ENCODE results near the gene HGFAC.

The HGFAC gene

DNA sequence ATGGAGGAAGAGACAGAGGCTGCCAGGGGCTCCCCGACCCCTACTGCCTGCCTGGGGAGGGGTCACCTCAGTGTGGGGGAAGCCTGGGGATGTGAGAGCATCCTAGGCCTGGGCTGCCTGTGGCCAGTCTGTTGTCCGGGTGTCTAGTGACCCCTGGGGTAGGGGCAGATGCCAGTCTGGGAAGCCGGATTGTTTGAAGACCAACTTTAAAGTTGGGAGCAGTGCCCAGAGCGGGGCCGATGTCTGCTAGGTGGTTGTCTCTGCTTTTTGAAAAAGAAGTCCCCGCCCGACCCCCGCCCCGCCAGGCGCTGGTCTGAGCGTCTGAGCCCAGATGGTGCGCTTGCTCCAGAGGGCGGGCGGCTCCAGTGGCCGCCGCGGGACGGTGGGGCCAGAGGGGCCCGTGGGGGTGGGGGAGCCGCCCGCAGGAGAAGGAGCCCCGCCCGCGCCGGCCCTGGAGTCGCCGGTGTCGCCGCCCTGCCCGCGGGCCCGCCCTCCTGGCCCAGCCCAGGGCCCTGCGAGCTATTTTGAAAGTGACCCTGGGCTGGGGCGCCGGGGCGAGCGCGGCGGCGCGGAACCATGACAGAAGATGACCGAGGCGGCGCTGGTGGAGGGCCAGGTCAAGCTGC, 21.1 kb downstream of the HGFAC start, which contains the start of gene DOK7:
TSS of gene DOK7 (plus strand) at position 517 of the 626 bp plus-strand sequence. CDS start at position 587, 70 bp downstream.
- DNase-seq (ENCODE audit: low spot score), result peak; percentile 56

GRCh38 chr4:3463556-3464348, 22.0 kb downstream of the HGFAC start:
- DNase-seq (ENCODE audit: low spot score), result no peak

DNA sequence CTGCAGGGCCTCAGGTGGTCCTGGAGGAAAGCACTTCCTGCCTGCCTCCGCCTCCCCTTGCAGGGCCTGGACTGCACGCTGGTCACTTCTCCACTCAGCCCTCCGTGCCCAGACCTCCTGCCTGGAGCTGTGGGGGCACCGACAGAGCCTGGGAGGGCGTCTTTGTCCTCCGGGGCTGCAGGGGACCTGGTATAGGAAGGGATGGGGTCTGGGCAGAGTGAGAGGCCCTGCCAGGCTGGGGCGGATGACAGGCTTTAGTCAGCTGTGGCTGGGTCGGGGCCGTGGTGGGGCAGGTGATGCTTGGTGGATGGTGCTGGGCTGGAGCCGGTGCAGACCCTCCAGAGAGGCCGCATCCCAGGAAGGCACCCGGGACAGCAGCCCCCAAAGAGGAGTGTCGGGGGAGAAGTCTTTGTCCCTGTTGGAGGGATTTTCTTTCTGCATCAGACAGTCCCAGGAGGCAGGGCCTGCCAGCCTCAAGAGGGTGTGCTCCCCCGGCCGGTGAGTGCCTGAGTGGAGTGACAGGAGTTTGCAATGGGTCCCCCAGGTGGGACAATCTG, 22.7 kb downstream of the HGFAC start:
- no peak for DNase-seq (ENCODE audit: low spot score)

- DNase-seq (ENCODE audit: low spot score), result no peak
Observed at GRCh38 chr4:3464911-3465697, 23.3 kb downstream of the HGFAC start.

GRCh38 chr4:3465698-3466671, 24.2 kb downstream of the HGFAC start:
- no peak for DNase-seq (ENCODE audit: low spot score)

DNA sequence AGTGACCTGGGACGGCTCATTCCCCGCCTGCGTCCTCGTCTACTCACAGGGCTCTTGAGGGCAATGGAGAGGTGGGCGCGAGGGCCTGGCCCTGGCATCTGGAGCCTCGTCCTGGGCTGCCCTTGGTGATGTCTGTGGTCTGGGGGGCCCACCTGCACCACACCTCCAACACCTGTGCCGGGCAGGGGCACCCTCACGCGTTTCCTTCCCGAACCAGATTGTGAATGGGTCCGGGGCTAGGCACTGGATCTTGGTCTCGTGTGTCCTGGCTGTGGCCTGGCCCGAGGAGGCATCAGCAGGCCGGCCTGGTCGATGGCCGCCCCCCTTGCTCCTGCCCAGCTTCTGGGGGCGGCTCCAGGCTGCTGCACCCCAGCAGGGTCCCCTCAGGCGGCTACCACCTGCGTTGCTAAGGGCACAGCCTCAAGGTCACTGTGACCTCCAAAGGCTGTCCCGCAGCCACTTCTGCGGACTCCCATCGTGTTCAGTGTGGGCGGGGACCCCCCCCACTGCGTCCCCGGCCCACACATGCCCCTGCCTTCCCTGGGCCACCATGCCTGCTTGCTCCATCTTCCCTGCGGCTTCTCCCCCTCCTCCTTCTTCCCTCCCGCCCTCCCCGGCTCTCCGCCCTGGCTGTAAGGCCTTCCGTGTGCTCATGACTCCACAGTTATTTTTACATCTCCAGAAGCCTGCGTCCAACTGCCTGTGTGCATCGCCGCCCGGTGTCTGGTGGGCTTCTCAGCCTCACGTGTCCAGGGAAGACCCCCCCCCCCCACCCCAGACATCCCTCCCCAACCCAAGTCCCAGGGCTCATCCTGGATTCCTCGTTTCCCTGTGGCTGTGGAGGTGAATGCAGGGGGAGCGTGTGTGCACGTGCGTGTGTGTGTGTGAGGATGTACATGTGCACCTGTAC, 25.2 kb downstream of the HGFAC start:
- no peak for DNase-seq (ENCODE audit: low spot score)

- DNase-seq (ENCODE audit: low spot score), result no peak
Observed at GRCh38 chr4:3467601-3468031, 25.8 kb downstream of the HGFAC start.

DNA sequence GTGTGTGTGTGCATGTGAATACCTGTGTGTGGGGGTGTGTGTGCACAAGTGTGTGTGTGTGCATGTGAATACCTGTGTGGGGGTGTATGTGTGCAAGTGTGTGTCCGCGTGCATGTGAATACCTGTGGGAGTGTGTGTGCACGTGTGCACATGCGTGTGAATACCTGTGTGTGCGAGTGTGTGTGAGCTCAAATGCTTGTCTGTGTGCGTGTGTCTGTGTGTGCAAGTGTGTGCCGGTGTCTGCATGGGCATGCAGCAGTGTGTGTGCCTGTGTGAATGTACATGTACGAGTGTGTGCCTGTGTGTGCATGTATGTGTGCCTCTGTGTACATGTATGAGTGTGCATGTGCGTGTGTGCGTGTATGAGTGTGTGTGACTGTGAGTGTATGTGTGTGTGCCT, 26.4 kb downstream of the HGFAC start:
- no peak for DNase-seq (ENCODE audit: low spot score)

- DNase-seq (ENCODE audit: low spot score), result no peak
Observed at GRCh38 chr4:3468804-3469203, 27.0 kb downstream of the HGFAC start.

DNA sequence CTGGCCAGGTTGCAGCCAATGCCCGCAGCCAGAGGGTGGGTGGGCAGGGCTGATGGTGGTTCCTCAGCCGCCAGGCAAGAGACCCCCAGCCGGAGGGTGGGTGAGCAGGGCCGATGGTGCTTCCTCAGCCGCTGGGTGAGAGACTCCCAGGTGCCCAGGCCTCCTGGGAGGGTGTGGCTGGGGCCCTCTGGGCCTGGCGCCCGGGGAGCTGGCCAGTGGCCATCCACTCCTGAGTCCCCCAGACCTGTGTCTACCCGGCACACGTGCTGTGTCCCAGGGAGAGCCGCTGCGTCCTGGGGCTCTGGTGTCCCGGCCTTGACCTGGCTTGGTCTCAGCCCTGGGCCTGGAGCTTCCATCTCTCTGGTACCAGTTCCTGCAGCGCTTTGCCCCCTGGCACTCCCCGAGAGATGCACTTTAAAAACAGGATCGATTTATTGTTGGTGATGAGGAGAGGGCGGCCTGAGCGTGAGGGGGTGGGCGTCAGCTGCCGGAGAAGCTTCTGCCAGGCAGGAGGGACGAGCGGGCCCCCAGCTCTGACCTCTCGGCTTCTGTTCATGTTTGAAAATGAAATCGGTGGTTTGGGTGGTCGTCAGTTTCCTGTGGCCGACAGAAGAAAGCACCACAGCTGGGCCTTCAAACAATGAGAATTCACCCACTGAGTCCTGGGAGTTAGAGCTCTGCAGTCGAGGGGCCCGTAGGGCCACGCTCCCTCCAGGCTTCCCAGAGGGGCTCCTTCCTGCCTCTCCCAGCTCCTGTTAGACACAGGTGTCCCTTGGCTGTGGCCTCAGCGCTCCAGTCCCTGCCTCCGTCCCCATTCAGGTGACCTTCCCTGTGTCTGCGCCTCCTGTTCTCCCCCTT, 27.8 kb downstream of the HGFAC start:
- DNase-seq (ENCODE audit: low spot score), result no peak

GRCh38 chr4:3470244-3471097, 28.7 kb downstream of the HGFAC start:
- DNase-seq (ENCODE audit: low spot score), result no peak

GRCh38 chr4:3471098-3471760, 29.5 kb downstream of the HGFAC start:
- DNase-seq (ENCODE audit: low spot score), result no peak

- no peak for DNase-seq (ENCODE audit: low spot score)
Observed at GRCh38 chr4:3471886-3472285, 30.1 kb downstream of the HGFAC start.

GRCh38 chr4:3472411-3473141, 30.8 kb downstream of the HGFAC start:
- DNase-seq (ENCODE audit: low spot score), result no peak

GRCh38 chr4:3473181-3473950, 31.6 kb downstream of the HGFAC start:
- DNase-seq (ENCODE audit: low spot score), result no peak
